ENCODE results near the gene ZFP69B. TPM values are rescaled to one million over a fixed set of nuclear protein-coding genes. Genes with fewer than 3 reads are reported as not detected.
"Not testable (repeated sequence)": the region's sequence is repeated elsewhere in the genome, so short reads cannot be mapped to it uniquely, and the experiment has no call there.

The ZFP69B gene
- total and polyA plus RNA-seq, 2 donors (not counting 1 experiment from before 2014, with no cell fraction given): 1.0 to 10.8 TPM

- Histone ChIP-seq H3K9me3 (ENCODE audit: control extremely low read depth in 1 of 3, control insufficient read depth in 2 of 3, insufficient read depth in 1 of 3, low read length in 2 of 3) (peaks cover 0 to 20% (median 12%) of the 10 kb centered on the region in 3 donors), H3K4me1 (ENCODE audit: control insufficient read depth in 2 of 2, insufficient read depth in 2 of 2, low read length in 2 of 2) (peaks cover 8 to 14% of the 10 kb centered on the region in 2 donors), H3K4me2 (replicated peaks; ENCODE audit: low read depth, low read length, poor library complexity, severe bottlenecking) (no peak overlapping the region), H3K9ac (ENCODE audit: low read length) (no peak overlapping the region), H3K27ac (ENCODE audit: low read length in 2 of 2) (no peak overlapping the region), H3K27me3 (replicated peaks in 1 of 4; ENCODE audit: control extremely low read depth in 1 of 4, control insufficient read depth in 3 of 4, insufficient read depth in 4 of 4, low read length in 3 of 4) (no peaks in the 10 kb centered on the region), H3K36me3 (replicated peaks in 1 of 2; ENCODE audit: control extremely low read depth in 1 of 2, control insufficient read depth in 1 of 2, extremely low read depth in 1 of 2, insufficient read depth in 2 of 2, low read length in 1 of 2) (peaks cover 4 to 11% of the 10 kb centered on the region in 2 experiments), H4K20me1 (ENCODE audit: control insufficient read depth, insufficient read depth, low read length, poor library complexity, severe bottlenecking) (no peaks in the 10 kb centered on the region), H3K79me2 (ENCODE audit: control insufficient read depth, insufficient read depth, low read length) (no peaks in the 10 kb centered on the region), H3K4me3 (ENCODE audit: control extremely low read depth in 1 of 5, extremely low read depth in 1 of 5, insufficient read depth in 1 of 5, low read depth in 2 of 5, low read length in 4 of 5) (no peak overlapping the region), H2AFZ (ENCODE audit: insufficient read depth, low read depth, low read length, poor library complexity, severe bottlenecking) (no peak overlapping the region)
- POLR2A ChIA-PET: no interaction called here
- peak overlapping the region; percentile 42 for H3K4me3 Mint-ChIP-seq
- DNase-seq (no peak), ATAC-seq (ENCODE audit: low read depth) (no peak)
- peak overlapping the region; percentile 12 for H3K27ac Mint-ChIP-seq
- H3K9me3 Mint-ChIP-seq (ENCODE audit: insufficient read depth): peaks cover 15% of the 10 kb centered on the region
- TF ChIP-seq EZH2 (IDR thresholded peaks at IDR 0.05; ENCODE audit: borderline replicate concordance, insufficient read depth, low read depth, low read length, poor library complexity, severe bottlenecking): no peak
- TF ChIP-seq, protein P1, sequence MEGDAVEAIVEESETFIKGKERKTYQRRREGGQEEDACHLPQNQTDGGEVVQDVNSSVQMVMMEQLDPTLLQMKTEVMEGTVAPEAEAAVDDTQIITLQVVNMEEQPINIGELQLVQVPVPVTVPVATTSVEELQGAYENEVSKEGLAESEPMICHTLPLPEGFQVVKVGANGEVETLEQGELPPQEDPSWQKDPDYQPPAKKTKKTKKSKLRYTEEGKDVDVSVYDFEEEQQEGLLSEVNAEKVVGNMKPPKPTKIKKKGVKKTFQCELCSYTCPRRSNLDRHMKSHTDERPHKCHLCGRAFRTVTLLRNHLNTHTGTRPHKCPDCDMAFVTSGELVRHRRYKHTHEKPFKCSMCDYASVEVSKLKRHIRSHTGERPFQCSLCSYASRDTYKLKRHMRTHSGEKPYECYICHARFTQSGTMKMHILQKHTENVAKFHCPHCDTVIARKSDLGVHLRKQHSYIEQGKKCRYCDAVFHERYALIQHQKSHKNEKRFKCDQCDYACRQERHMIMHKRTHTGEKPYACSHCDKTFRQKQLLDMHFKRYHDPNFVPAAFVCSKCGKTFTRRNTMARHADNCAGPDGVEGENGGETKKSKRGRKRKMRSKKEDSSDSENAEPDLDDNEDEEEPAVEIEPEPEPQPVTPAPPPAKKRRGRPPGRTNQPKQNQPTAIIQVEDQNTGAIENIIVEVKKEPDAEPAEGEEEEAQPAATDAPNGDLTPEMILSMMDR (IDR thresholded peaks at IDR 0.05): no peak
- intact Hi-C loops (cut with micrococcal nuclease): loop anchor here (10.0 kb wide), 1 partner anchor 216 kb away; the partner anchor contains the start of gene NFYC
- CTCF ChIA-PET: interaction anchor here (0.6 kb wide), 1 partner anchor 72 kb away, joined by 5 read pairs; no protein-coding TSS in a partner anchor
- no peaks in the 10 kb centered on the region for H3K27me3 Mint-ChIP-seq
- peaks cover 18% of the 10 kb centered on the region for H3K4me1 Mint-ChIP-seq
- 86% methylated on average over 4 of the region's 4 CpGs for WGBS (ENCODE audit: insufficient coverage)
These were observed 28.9 kb downstream of the ZFP69B start for GRCh38 chr1:40479156-40479555.

GRCh38 chr1:40495315-40495903 is 45.1 kb downstream of the ZFP69B start:
- Mint-ChIP-seq H3K27ac (no peak overlapping the region), H3K9me3 (ENCODE audit: insufficient read depth) (peaks cover 33% of the 10 kb centered on the region), H3K27me3 (no peaks in the 10 kb centered on the region), H3K4me1 (no peaks in the 10 kb centered on the region), H3K4me3 (no peak overlapping the region)
- Histone ChIP-seq H3K79me2 (ENCODE audit: control insufficient read depth, insufficient read depth, low read length) (no peaks in the 10 kb centered on the region), H4K20me1 (ENCODE audit: control insufficient read depth, insufficient read depth, low read length, poor library complexity, severe bottlenecking) (no peaks in the 10 kb centered on the region), H2AFZ (ENCODE audit: insufficient read depth, low read depth, low read length, poor library complexity, severe bottlenecking) (no peak overlapping the region), H3K36me3 (replicated peaks in 1 of 2; ENCODE audit: control extremely low read depth in 1 of 2, control insufficient read depth in 1 of 2, extremely low read depth in 1 of 2, insufficient read depth in 2 of 2, low read length in 1 of 2) (peaks cover 9 to 41% of the 10 kb centered on the region in 2 experiments), H3K27me3 (replicated peaks in 1 of 4; ENCODE audit: control extremely low read depth in 1 of 4, control insufficient read depth in 3 of 4, insufficient read depth in 4 of 4, low read length in 3 of 4) (no peaks in the 10 kb centered on the region), H3K9me3 (ENCODE audit: control extremely low read depth in 1 of 3, control insufficient read depth in 2 of 3, insufficient read depth in 1 of 3, low read length in 2 of 3) (peaks cover 19 to 59% (median 43%) of the 10 kb centered on the region in 3 donors), H3K4me1 (ENCODE audit: control insufficient read depth in 2 of 2, insufficient read depth in 2 of 2, low read length in 2 of 2) (no peaks in the 10 kb centered on the region), H3K9ac (ENCODE audit: low read length) (no peak overlapping the region), H3K27ac (ENCODE audit: low read length in 2 of 2) (no peak overlapping the region), H3K4me3 (ENCODE audit: control extremely low read depth in 1 of 5, extremely low read depth in 1 of 5, insufficient read depth in 1 of 5, low read depth in 2 of 5, low read length in 4 of 5) (no peak overlapping the region), H3K4me2 (replicated peaks; ENCODE audit: low read depth, low read length, poor library complexity, severe bottlenecking) (no peak overlapping the region)
- TF ChIP-seq EZH2 (IDR thresholded peaks at IDR 0.05; ENCODE audit: borderline replicate concordance, insufficient read depth, low read depth, low read length, poor library complexity, severe bottlenecking): no peak
- TF ChIP-seq, protein P1 (IDR thresholded peaks at IDR 0.05): no peak
- intact Hi-C loops (cut with micrococcal nuclease): no loop called here
- no peak for DNase-seq
- ChIA-PET POLR2A (no interaction called here), CTCF (interaction anchor here (1.3 kb wide), 1 partner anchor 9 kb away, joined by 3 read pairs; no protein-coding TSS in a partner anchor)
- 100% methylated on average over 1 of the region's 4 CpGs for WGBS (ENCODE audit: insufficient coverage)
- ATAC-seq (ENCODE audit: low read depth): no peak

DNA sequence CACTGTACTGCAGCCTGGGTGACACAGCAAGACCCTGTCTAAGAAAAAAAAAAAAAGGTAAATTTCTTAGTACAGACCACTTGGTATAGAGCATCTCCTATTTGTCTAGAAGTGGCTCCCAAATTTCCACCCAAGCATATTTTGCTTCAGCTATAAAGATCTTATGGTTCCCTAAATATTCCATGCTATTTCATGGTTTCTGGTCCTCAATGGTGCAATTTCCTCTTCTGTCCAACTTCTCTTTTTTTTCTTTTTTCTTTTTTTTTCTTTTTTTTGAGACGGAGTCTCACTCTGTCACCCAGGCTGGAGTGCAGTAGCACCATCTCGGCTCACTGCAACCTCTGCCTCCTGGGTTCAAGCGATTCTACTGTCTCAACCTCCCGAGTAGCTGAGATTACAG is 52.4 kb downstream of the ZFP69B start:
- H3K9ac ChIP-seq (ENCODE audit: low read length); intact Hi-C loops (cut with micrococcal nuclease); H3K4me3 ChIP-seq (ENCODE audit: control extremely low read depth in 1 of 5, extremely low read depth in 1 of 5, insufficient read depth in 1 of 5, low read depth in 2 of 5, low read length in 4 of 5); ATAC-seq (ENCODE audit: low read depth); H2AFZ ChIP-seq (ENCODE audit: insufficient read depth, low read depth, low read length, poor library complexity, severe bottlenecking); H3K27me3 ChIP-seq (replicated peaks in 1 of 4; ENCODE audit: control extremely low read depth in 1 of 4, control insufficient read depth in 3 of 4, insufficient read depth in 4 of 4, low read length in 3 of 4); H3K4me2 ChIP-seq (replicated peaks; ENCODE audit: low read depth, low read length, poor library complexity, severe bottlenecking); H4K20me1 ChIP-seq (ENCODE audit: control insufficient read depth, insufficient read depth, low read length, poor library complexity, severe bottlenecking); H3K4me1 ChIP-seq (ENCODE audit: control insufficient read depth in 2 of 2, insufficient read depth in 2 of 2, low read length in 2 of 2); H3K4me3 Mint-ChIP-seq; H3K36me3 ChIP-seq (replicated peaks in 1 of 2; ENCODE audit: control extremely low read depth in 1 of 2, control insufficient read depth in 1 of 2, extremely low read depth in 1 of 2, insufficient read depth in 2 of 2, low read length in 1 of 2); POLR2A ChIA-PET; H3K4me1 Mint-ChIP-seq; H3K27me3 Mint-ChIP-seq; H3K27ac Mint-ChIP-seq; H3K27ac ChIP-seq (ENCODE audit: low read length in 2 of 2); DNase-seq: not testable (repeated sequence)
- CTCF ChIA-PET: interaction anchor here (0.6 kb wide), 1 partner anchor 9 kb away, joined by 3 read pairs; no protein-coding TSS in a partner anchor
- 91% methylated on average over 3 of the region's 4 CpGs for WGBS (ENCODE audit: insufficient coverage)
- H3K9me3 ChIP-seq (ENCODE audit: control extremely low read depth in 1 of 3, control insufficient read depth in 2 of 3, insufficient read depth in 1 of 3, low read length in 2 of 3): peaks cover 9 to 61% (median 30%) of the 10 kb centered on the region in 3 donors
- peaks cover 23% of the 10 kb centered on the region for H3K9me3 Mint-ChIP-seq (ENCODE audit: insufficient read depth)
- H3K79me2 ChIP-seq (ENCODE audit: control insufficient read depth, insufficient read depth, low read length): peaks cover 24% of the 10 kb centered on the region
